NK-92 treated with Interleukin-12 subunit alpha and Interleukin-12 subunit beta, amount 100 ng/mL, for 24 hours (cell line): Measurements from ENCODE around the gene LRP2BP.
"Not testable (repeated sequence)": the region's sequence is repeated elsewhere in the genome, so short reads cannot be mapped to it uniquely, and the experiment has no call there.

ENCODE experiments used
- DNase-seq: peaks from one replicate; lab custom pipeline; 2025; lab: John Stamatoyannopoulos, UW

Gene LRP2BP

GRCh38 chr4:185325721-185326120, 70.0 kb downstream of the LRP2BP start:
- not testable (repeated sequence) for DNase-seq

GRCh38 chr4:185324361-185324760, 71.4 kb downstream of the LRP2BP start:
- not testable (repeated sequence) for DNase-seq

GRCh38 chr4:185323606-185324005, 72.1 kb downstream of the LRP2BP start:
- DNase-seq = no peak

GRCh38 chr4:185322803-185323202, 72.9 kb downstream of the LRP2BP start:
- no peak for DNase-seq

- no peak for DNase-seq
Measured at GRCh38 chr4:185318679-185319078, 77.0 kb downstream of the LRP2BP start.

- DNase-seq = no peak
Measured at GRCh38 chr4:185317880-185318279, 77.8 kb downstream of the LRP2BP start.

- not testable (repeated sequence) for DNase-seq
Measured at GRCh38 chr4:185317462-185317861, 78.3 kb downstream of the LRP2BP start.
